Activated T-helper 1 cell treated with Interleukin-2 at 50 U/mL for 16 hours (primary cell): Measurements from ENCODE around the gene FAM20A.

Experiments
- DNase-seq: peaks from one replicate; pipeline ENCODE4 v3.0.0-alpha.2; 2020; ENCODE audit warnings: low read depth

FAM20A gene

GRCh38 chr17:68608515-68609130 is 7.5 kb upstream of the FAM20A start:
- no peak for DNase-seq

GRCh38 chr17:68606451-68607307 is 5.5 kb upstream of the FAM20A start:
- DNase-seq: no peak

- DNase-seq: no peak
Measured at GRCh38 chr17:68605914-68606313, 4.7 kb upstream of the FAM20A start.

- DNase-seq: no peak
Measured at GRCh38 chr17:68603656-68604055, 2.5 kb upstream of the FAM20A start.

GRCh38 chr17:68603027-68603426 is 1.9 kb upstream of the FAM20A start:
- DNase-seq: no peak

GRCh38 chr17:68602289-68602688 is 1.1 kb upstream of the FAM20A start:
- no peak for DNase-seq

- DNase-seq: no peak
Measured at GRCh38 chr17:68601565-68602288, 560 bp upstream of the FAM20A start.

- DNase-seq: no peak
Measured at GRCh38 chr17:68600067-68600930, 868 bp downstream of the FAM20A start.

- no peak for DNase-seq
Measured at GRCh38 chr17:68599552-68600066, 1.6 kb downstream of the FAM20A start.

GRCh38 chr17:68599091-68599490 is 2.1 kb downstream of the FAM20A start:
- no peak for DNase-seq

- no peak for DNase-seq
Measured at GRCh38 chr17:68598545-68598961, 2.6 kb downstream of the FAM20A start.

- no peak for DNase-seq
Measured at GRCh38 chr17:68598074-68598473, 3.1 kb downstream of the FAM20A start.

GRCh38 chr17:68596411-68596945 is 4.7 kb downstream of the FAM20A start:
- DNase-seq: no peak

- no peak for DNase-seq
Measured at GRCh38 chr17:68595986-68596385, 5.2 kb downstream of the FAM20A start.

GRCh38 chr17:68595496-68595895 is 5.7 kb downstream of the FAM20A start:
- no peak for DNase-seq

- no peak for DNase-seq
Measured at GRCh38 chr17:68594552-68594951, 6.6 kb downstream of the FAM20A start.

GRCh38 chr17:68592682-68593641 is 8.2 kb downstream of the FAM20A start:
- DNase-seq: no peak

GRCh38 chr17:68592009-68592408 is 9.2 kb downstream of the FAM20A start:
- no peak for DNase-seq

- DNase-seq: no peak
Measured at GRCh38 chr17:68591583-68591982, 9.6 kb downstream of the FAM20A start.

- no peak for DNase-seq
Measured at GRCh38 chr17:68589086-68589485, 12.1 kb downstream of the FAM20A start.
